Measurements from ENCODE around the gene STRIT1.

- TF ChIP-seq POLR2AphosphoS5 (IDR thresholded peaks at IDR 0.05; ENCODE audit: low read depth, low read length) (no peak), TAF1 (IDR thresholded peaks at IDR 0.05; ENCODE audit: borderline replicate concordance, insufficient read depth, low read length) (no peak)
Measured at GRCh38 chr3:155244699-155245098, 48.8 kb downstream of the STRIT1 start.
